WTC11 (cell line): ENCODE results near the gene CD82. TPM values are rescaled to one million over a fixed set of nuclear protein-coding genes. Genes with fewer than 3 reads are reported as not detected.

ENCODE experiments used
- ATAC-seq: fragments of 200-7000 bp; cut with Tn5 transposase; 2 replicates; pipeline ENCODE4 v1.10.0; 2021; ENCODE audit warnings: mild to moderate bottlenecking, moderate library complexity
- CTCF ChIA-PET: fragments of 300-600 bp; sonication (Branson Sonifier 250); formaldehyde crosslinking; loops from one replicate; lab custom pipeline; 2021; ENCODE audit warnings: antibody characterized with exemption; lab: Charles Lee
- POLR2A ChIA-PET: fragments of 350-600 bp; sonication (Branson Sonifier 250); formaldehyde crosslinking; loops from one replicate; lab custom pipeline; 2021; ENCODE audit warnings: antibody characterized with exemption; lab: Charles Lee
- DNase-seq: peaks from one replicate; pipeline ENCODE4 v3.0.0; 2021; ENCODE audit warnings: low spot score
- H3K27ac Mint-ChIP-seq: 2 replicates; pipeline ENCODE4 v1.8.0; 2021; ENCODE audit warnings: mixed read lengths
- H3K27me3 Mint-ChIP-seq: 2 replicates; pipeline ENCODE4 v1.8.0; 2021; ENCODE audit warnings: low read depth, mild to moderate bottlenecking, moderate library complexity, mixed read lengths
- H3K36me3 Mint-ChIP-seq: 2 replicates; pipeline ENCODE4 v1.8.0; 2021; ENCODE audit warnings: mixed read lengths
- H3K4me1 Mint-ChIP-seq: 2 replicates; pipeline ENCODE4 v1.8.0; 2022; ENCODE audit warnings: mixed read lengths
- H3K4me3 Mint-ChIP-seq: 2 replicates; pipeline ENCODE4 v1.8.0; 2021; ENCODE audit warnings: mild to moderate bottlenecking, moderate library complexity, mixed read lengths
- H3K9me3 Mint-ChIP-seq: 2 replicates; pipeline ENCODE4 v1.8.0; 2021; ENCODE audit warnings: mixed read lengths
- ATF6 ChIP-seq: sonication (generic); formaldehyde crosslinking; IDR thresholded peaks from 2 replicates; pipeline ENCODE4 v1.8.1; 2023; ENCODE audit warnings: mild to moderate bottlenecking, missing genetic modification reagents
- ETV6 ChIP-seq: sonication (generic); formaldehyde crosslinking; IDR thresholded peaks from 2 replicates; pipeline ENCODE4 v1.8.1; 2022; ENCODE audit warnings: mild to moderate bottlenecking, missing genetic modification reagents
- FOXJ3 ChIP-seq: sonication (generic); formaldehyde crosslinking; IDR thresholded peaks from 2 replicates; pipeline ENCODE4 v1.9.0; 2021; ENCODE audit warnings: missing genetic modification reagents, mild to moderate bottlenecking, borderline replicate concordance
- FOXK1 ChIP-seq: sonication (generic); formaldehyde crosslinking; IDR thresholded peaks from 2 replicates; pipeline ENCODE4 v1.8.0; 2022; ENCODE audit warnings: mild to moderate bottlenecking, moderate library complexity, missing genetic modification reagents
- HMGXB4 ChIP-seq: sonication (generic); formaldehyde crosslinking; IDR thresholded peaks from 2 replicates; pipeline ENCODE4 v1.8.1; 2023; ENCODE audit warnings: mild to moderate bottlenecking, moderate library complexity, missing genetic modification reagents
- JUN ChIP-seq: sonication (generic); formaldehyde crosslinking; IDR thresholded peaks from 2 replicates; pipeline ENCODE4 v1.8.0; 2023; ENCODE audit warnings: mild to moderate bottlenecking, missing genetic modification reagents
- TEAD1 ChIP-seq: sonication (generic); formaldehyde crosslinking; IDR thresholded peaks from 2 replicates; pipeline ENCODE4 v1.8.0; 2022; ENCODE audit warnings: mild to moderate bottlenecking, missing genetic modification reagents
- ZNF317 ChIP-seq: sonication (generic); formaldehyde crosslinking; IDR thresholded peaks from 2 replicates; pipeline ENCODE4 v1.8.1; 2023; ENCODE audit warnings: low read depth, mild to moderate bottlenecking, moderate library complexity, missing genetic modification reagents, borderline replicate concordance
- total RNA-seq: library from RNA; stranded (reverse); gene quantifications from 3 replicates; pipeline ENCODE4 v1.2.3, GENCODE V29; 2021
- TF ChIP-seq, protein P1 (sequence below): sonication (generic); formaldehyde crosslinking; IDR thresholded peaks from 2 replicates; pipeline ENCODE4 v1.8.1; 2023; ENCODE audit warnings: mild to moderate bottlenecking, missing genetic modification reagents
- TF ChIP-seq, protein P2 (sequence below): fragments of 250-450 bp; sonication (Bioruptor Pico); IDR thresholded peaks from 2 replicates; pipeline ENCODE4 v1.9.0; 2021; ENCODE audit warnings: mild to moderate bottlenecking

CD82 gene
- total RNA-seq, 1 experiment from 2014 or later = 15.5 TPM

DNA sequence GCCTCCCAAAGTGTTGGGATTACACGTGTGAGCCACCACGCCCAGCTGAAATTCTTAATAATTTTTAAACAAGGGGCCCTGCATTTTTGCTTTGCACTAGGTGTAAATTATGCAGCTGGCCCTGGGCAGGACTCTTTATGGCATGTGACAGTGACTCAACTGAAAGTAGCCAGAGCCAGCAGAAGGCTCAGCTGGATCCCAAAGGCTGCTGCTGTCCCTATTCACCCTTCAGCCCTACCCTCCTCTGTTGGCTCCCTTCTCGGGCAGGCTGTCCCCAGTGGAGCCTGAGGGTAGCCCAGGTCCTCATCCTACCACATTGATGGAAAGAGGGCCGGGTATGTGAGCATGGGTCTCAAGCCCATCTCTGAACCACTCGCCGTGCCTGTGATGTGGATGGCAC lies 45.6 kb downstream of the CD82 start:
- ChIA-PET POLR2A (no interaction called here), CTCF (interaction anchor here (1.6 to 5.5 kb wide), 5 partner anchors 11 to 272 kb away, joined by 3 to 110 read pairs (median 9); no protein-coding TSS in a partner anchor)
- Mint-ChIP-seq H3K27me3 (no peaks in the 10 kb centered on the region; the same call in 1 of the 2 replicates), H3K9me3 (no peaks in the 10 kb centered on the region), H3K4me1 (peaks cover 23% of the 10 kb centered on the region), H3K4me3 (no peak overlapping the region), H3K27ac (no peak overlapping the region), H3K36me3 (no peaks in the 10 kb centered on the region)
- no peak for ATAC-seq
- no peak for TF ChIP-seq ETV6 (CRISPR knock-in tag)
- no peak for TF ChIP-seq ATF6 (CRISPR knock-in tag)
- no peak for TF ChIP-seq FOXK1
- TF ChIP-seq, protein P1, sequence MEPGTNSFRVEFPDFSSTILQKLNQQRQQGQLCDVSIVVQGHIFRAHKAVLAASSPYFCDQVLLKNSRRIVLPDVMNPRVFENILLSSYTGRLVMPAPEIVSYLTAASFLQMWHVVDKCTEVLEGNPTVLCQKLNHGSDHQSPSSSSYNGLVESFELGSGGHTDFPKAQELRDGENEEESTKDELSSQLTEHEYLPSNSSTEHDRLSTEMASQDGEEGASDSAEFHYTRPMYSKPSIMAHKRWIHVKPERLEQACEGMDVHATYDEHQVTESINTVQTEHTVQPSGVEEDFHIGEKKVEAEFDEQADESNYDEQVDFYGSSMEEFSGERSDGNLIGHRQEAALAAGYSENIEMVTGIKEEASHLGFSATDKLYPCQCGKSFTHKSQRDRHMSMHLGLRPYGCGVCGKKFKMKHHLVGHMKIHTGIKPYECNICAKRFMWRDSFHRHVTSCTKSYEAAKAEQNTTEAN (CRISPR knock-in tag) = no peak
- no peak for TF ChIP-seq ZNF317 (CRISPR knock-in tag)
- TF ChIP-seq JUN (CRISPR knock-in tag) = no peak
- TF ChIP-seq, protein P2, sequence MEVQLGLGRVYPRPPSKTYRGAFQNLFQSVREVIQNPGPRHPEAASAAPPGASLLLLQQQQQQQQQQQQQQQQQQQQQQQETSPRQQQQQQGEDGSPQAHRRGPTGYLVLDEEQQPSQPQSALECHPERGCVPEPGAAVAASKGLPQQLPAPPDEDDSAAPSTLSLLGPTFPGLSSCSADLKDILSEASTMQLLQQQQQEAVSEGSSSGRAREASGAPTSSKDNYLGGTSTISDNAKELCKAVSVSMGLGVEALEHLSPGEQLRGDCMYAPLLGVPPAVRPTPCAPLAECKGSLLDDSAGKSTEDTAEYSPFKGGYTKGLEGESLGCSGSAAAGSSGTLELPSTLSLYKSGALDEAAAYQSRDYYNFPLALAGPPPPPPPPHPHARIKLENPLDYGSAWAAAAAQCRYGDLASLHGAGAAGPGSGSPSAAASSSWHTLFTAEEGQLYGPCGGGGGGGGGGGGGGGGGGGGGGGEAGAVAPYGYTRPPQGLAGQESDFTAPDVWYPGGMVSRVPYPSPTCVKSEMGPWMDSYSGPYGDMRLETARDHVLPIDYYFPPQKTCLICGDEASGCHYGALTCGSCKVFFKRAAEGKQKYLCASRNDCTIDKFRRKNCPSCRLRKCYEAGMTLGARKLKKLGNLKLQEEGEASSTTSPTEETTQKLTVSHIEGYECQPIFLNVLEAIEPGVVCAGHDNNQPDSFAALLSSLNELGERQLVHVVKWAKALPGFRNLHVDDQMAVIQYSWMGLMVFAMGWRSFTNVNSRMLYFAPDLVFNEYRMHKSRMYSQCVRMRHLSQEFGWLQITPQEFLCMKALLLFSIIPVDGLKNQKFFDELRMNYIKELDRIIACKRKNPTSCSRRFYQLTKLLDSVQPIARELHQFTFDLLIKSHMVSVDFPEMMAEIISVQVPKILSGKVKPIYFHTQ (CRISPR knock-in tag) = no peak
- TF ChIP-seq HMGXB4 = no peak
- no peak for DNase-seq

GRCh38 chr11:44611687-44612434 lies 46.4 kb downstream of the CD82 start:
- Mint-ChIP-seq H3K4me1 (peaks cover 31% of the 10 kb centered on the region), H3K9me3 (no peaks in the 10 kb centered on the region)
- POLR2A ChIA-PET = no interaction called here

More at GRCh38 chr11:44611687-44612434, 46.4 kb downstream of the CD82 start:
- ATAC-seq (no peak), DNase-seq (no peak)
- no peak overlapping the region for H3K4me3 Mint-ChIP-seq
- H3K36me3 Mint-ChIP-seq = no peaks in the 10 kb centered on the region
- H3K27me3 Mint-ChIP-seq = no peaks in the 10 kb centered on the region; the same call in 1 of the 2 replicates
- CTCF ChIA-PET = interaction anchor here (0.6 to 5.5 kb wide), 13 partner anchors 8 to 633 kb away, joined by 3 to 110 read pairs (median 4); no protein-coding TSS in a partner anchor
- no peak for TF ChIP-seq HMGXB4
- no peak for TF ChIP-seq FOXJ3
- TF ChIP-seq TEAD1 (CRISPR knock-in tag) = no peak
- TF ChIP-seq, all 79 proteins: peak for 0
- no peak overlapping the region for H3K27ac Mint-ChIP-seq
